Skeletal muscle cell (primary cell): ENCODE measurements around the gene GSTA2.
"Not testable (repeated sequence)": the region's sequence is repeated elsewhere in the genome, so short reads cannot be mapped to it uniquely, and the experiment has no call there.

Experiments used
- DNase-seq: peaks from one replicate; pipeline ENCODE4 v3.0.0-alpha.2; 2010; ENCODE audit warnings: low read depth
- H3K4me3 ChIP-seq: 2 replicates; pipeline ENCODE4 v1.5.1; 2011; ENCODE audit warnings: low read depth, mild to moderate bottlenecking, control low read depth, low read length, moderate library complexity

The GSTA2 gene

GRCh38 chr6:52761673-52762491 is 1.4 kb downstream of the GSTA2 start:
- H3K4me3 ChIP-seq, DNase-seq: not testable (repeated sequence)

GRCh38 chr6:52760105-52760765 is 3.0 kb downstream of the GSTA2 start:
- DNase-seq = no peak

GRCh38 chr6:52759085-52759484 is 4.2 kb downstream of the GSTA2 start:
- H3K4me3 ChIP-seq = no peak overlapping the region

More at GRCh38 chr6:52760105-52760765, 3.0 kb downstream of the GSTA2 start:
- H3K4me3 ChIP-seq = no peak overlapping the region

GRCh38 chr6:52757651-52758338 is 5.5 kb downstream of the GSTA2 start:
- not testable (repeated sequence) for H3K4me3 ChIP-seq
- peak; percentile 40 for DNase-seq

More at GRCh38 chr6:52759085-52759484, 4.2 kb downstream of the GSTA2 start:
- no peak for DNase-seq

- no peak for DNase-seq
- H3K4me3 ChIP-seq = no peak overlapping the region
These were observed 8.8 kb downstream of the GSTA2 start for GRCh38 chr6:52754443-52754842.

GRCh38 chr6:52753137-52753536 is 10.1 kb downstream of the GSTA2 start:
- H3K4me3 ChIP-seq, DNase-seq: not testable (repeated sequence)

GRCh38 chr6:52752310-52752709 is 11.0 kb downstream of the GSTA2 start:
- H3K4me3 ChIP-seq = no peak overlapping the region

GRCh38 chr6:52749556-52750152 is 13.6 kb downstream of the GSTA2 start:
- H3K4me3 ChIP-seq = no peak overlapping the region
- DNase-seq = no peak

More at GRCh38 chr6:52752310-52752709, 11.0 kb downstream of the GSTA2 start:
- no peak for DNase-seq

GRCh38 chr6:52747301-52747700 is 16.0 kb downstream of the GSTA2 start:
- H3K4me3 ChIP-seq, DNase-seq: not testable (repeated sequence)

- H3K4me3 ChIP-seq = no peak overlapping the region
- no peak for DNase-seq
These were observed 17.1 kb downstream of the GSTA2 start for GRCh38 chr6:52746213-52746612.

- DNase-seq = no peak
- no peak overlapping the region for H3K4me3 ChIP-seq
These were observed 17.5 kb downstream of the GSTA2 start for GRCh38 chr6:52745764-52746201.

GRCh38 chr6:52741872-52742271 is 21.4 kb downstream of the GSTA2 start:
- H3K4me3 ChIP-seq = no peak overlapping the region
- no peak for DNase-seq

- no peak for DNase-seq
- H3K4me3 ChIP-seq = no peak overlapping the region
These were observed 23.6 kb downstream of the GSTA2 start for GRCh38 chr6:52739627-52740026.

- no peak overlapping the region for H3K4me3 ChIP-seq
- DNase-seq = no peak
These were observed 24.1 kb downstream of the GSTA2 start for GRCh38 chr6:52739134-52739533.

- H3K4me3 ChIP-seq = no peak overlapping the region
- DNase-seq = no peak
These were observed 27.1 kb downstream of the GSTA2 start for GRCh38 chr6:52736145-52736544.

GRCh38 chr6:52735071-52735470 is 28.2 kb downstream of the GSTA2 start:
- no peak for DNase-seq
- H3K4me3 ChIP-seq = no peak overlapping the region

GRCh38 chr6:52734072-52734471 is 29.2 kb downstream of the GSTA2 start:
- no peak for DNase-seq
- H3K4me3 ChIP-seq = no peak overlapping the region

- DNase-seq = no peak
- no peak overlapping the region for H3K4me3 ChIP-seq
These were observed 30.1 kb downstream of the GSTA2 start for GRCh38 chr6:52733172-52733571.

- no peak for DNase-seq
These were observed 31.6 kb downstream of the GSTA2 start for GRCh38 chr6:52731719-52732118.

GRCh38 chr6:52729576-52729975 is 33.7 kb downstream of the GSTA2 start:
- DNase-seq = no peak
- no peak overlapping the region for H3K4me3 ChIP-seq

More at GRCh38 chr6:52731719-52732118, 31.6 kb downstream of the GSTA2 start:
- H3K4me3 ChIP-seq = no peak overlapping the region
